Fibroblast of lung (primary cell): ENCODE results near the gene DTX1.

ENCODE experiments used
- EZH2 ChIP-seq: IDR thresholded peaks from 2 replicates; pipeline ENCODE4 v1.5.1; 2012; ENCODE audit warnings: low read length, control low read depth, mild to moderate bottlenecking; ENCODE audit errors: missing control alignments
- TF ChIP-seq, protein P1 (sequence below), 2 donors: IDR thresholded peaks in 1 of 2; conservative IDR thresholded peaks in 1 of 2; 1 replicate in 1 of 2; 2 replicates in 1 of 2; pipeline ENCODE4 v1.5.1; 2011 to 2012; ENCODE audit warnings: low read length in 2 of 2, control low read depth in 1 of 2, inconsistent platforms in 1 of 2, low read depth in 1 of 2, mild to moderate bottlenecking in 1 of 2

DNA sequence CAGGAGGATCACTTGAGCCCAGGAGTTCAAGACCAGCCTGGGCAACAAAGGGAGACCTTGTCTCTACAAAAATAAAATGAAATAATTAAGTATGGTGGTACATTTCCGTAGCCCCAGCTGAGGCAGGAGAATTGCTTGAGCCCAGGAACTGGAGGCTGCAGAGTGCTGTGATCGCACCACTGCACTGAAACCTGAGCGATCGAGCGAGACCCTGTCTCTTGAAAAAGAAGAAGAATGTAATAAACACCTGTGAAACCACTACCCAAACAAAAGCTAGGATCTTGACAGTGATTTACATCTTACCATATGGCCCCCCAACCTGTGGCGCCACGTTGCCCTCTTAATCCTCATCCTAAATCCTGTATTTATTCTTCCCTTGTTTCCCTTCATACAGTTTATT is 5.7 kb upstream of the DTX1 start:
- TF ChIP-seq, protein P1, sequence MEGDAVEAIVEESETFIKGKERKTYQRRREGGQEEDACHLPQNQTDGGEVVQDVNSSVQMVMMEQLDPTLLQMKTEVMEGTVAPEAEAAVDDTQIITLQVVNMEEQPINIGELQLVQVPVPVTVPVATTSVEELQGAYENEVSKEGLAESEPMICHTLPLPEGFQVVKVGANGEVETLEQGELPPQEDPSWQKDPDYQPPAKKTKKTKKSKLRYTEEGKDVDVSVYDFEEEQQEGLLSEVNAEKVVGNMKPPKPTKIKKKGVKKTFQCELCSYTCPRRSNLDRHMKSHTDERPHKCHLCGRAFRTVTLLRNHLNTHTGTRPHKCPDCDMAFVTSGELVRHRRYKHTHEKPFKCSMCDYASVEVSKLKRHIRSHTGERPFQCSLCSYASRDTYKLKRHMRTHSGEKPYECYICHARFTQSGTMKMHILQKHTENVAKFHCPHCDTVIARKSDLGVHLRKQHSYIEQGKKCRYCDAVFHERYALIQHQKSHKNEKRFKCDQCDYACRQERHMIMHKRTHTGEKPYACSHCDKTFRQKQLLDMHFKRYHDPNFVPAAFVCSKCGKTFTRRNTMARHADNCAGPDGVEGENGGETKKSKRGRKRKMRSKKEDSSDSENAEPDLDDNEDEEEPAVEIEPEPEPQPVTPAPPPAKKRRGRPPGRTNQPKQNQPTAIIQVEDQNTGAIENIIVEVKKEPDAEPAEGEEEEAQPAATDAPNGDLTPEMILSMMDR (conservative IDR thresholded peaks at IDR 0.05 in 1 of 2, IDR thresholded peaks at IDR 0.05 in 1 of 2; ENCODE audit: low read depth in 1 of 2, low read length in 2 of 2) = no peak
- TF ChIP-seq EZH2 = no peak
